ENCODE results near the gene VPS13C.
A peak's percentile ranks its signal among the peaks of the same experiment; 100 is the strongest.

VPS13C gene

DNA sequence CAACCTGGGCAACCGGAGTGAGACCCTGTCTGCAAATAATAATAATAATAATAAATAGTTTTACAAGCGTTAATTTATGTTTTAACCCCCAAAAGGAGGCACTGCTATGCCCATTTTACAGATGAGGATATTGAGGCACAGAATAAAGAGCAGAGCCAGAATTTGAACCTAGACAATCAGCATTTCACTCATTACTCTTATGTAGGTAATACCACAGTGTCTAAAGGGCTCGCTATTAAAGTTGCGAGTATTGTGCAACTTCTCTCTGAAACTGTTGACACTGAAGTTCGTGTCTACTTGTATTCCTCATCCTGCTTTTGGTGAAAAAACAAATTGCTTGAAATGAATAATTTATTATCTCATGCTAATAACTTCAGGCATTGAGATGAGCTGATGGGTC is 9.3 kb upstream of the VPS13C start:
- no peaks in the 10 kb centered on the region for H3K9me3 ChIP-seq (ENCODE audit: low read length)
- H3K4me1 ChIP-seq (ENCODE audit: insufficient read depth, low read length, severe bottlenecking): peaks cover 23% of the 10 kb centered on the region
- no peaks in the 10 kb centered on the region for H3F3A ChIP-seq (ENCODE audit: insufficient read depth, low read length)
- TF ChIP-seq, protein P1, sequence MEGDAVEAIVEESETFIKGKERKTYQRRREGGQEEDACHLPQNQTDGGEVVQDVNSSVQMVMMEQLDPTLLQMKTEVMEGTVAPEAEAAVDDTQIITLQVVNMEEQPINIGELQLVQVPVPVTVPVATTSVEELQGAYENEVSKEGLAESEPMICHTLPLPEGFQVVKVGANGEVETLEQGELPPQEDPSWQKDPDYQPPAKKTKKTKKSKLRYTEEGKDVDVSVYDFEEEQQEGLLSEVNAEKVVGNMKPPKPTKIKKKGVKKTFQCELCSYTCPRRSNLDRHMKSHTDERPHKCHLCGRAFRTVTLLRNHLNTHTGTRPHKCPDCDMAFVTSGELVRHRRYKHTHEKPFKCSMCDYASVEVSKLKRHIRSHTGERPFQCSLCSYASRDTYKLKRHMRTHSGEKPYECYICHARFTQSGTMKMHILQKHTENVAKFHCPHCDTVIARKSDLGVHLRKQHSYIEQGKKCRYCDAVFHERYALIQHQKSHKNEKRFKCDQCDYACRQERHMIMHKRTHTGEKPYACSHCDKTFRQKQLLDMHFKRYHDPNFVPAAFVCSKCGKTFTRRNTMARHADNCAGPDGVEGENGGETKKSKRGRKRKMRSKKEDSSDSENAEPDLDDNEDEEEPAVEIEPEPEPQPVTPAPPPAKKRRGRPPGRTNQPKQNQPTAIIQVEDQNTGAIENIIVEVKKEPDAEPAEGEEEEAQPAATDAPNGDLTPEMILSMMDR (IDR thresholded peaks at IDR 0.05; ENCODE audit: low read length): no peak
- H4K20me1 ChIP-seq (ENCODE audit: insufficient read depth, low read length): no peaks in the 10 kb centered on the region
- H3K9ac ChIP-seq (ENCODE audit: low read length): no peak overlapping the region
- no peaks in the 10 kb centered on the region for H3K79me2 ChIP-seq (ENCODE audit: insufficient read depth, low read length)
- no peak overlapping the region for H3K27ac ChIP-seq (ENCODE audit: low read depth, low read length, poor library complexity, severe bottlenecking)
- no peaks in the 10 kb centered on the region for H3K36me3 ChIP-seq (ENCODE audit: insufficient read depth, low read length)
- H3K4me2 ChIP-seq (ENCODE audit: low read length): no peak overlapping the region
- no peaks in the 10 kb centered on the region for H3K9me2 ChIP-seq (ENCODE audit: low read depth, low read length)
- H2AFZ ChIP-seq (ENCODE audit: low read length): no peak overlapping the region
- no peak overlapping the region for H3K4me3 ChIP-seq (ENCODE audit: low read depth, low read length, poor library complexity, severe bottlenecking)
- no peaks in the 10 kb centered on the region for H3K27me3 ChIP-seq (ENCODE audit: insufficient read depth, low read length)

DNA sequence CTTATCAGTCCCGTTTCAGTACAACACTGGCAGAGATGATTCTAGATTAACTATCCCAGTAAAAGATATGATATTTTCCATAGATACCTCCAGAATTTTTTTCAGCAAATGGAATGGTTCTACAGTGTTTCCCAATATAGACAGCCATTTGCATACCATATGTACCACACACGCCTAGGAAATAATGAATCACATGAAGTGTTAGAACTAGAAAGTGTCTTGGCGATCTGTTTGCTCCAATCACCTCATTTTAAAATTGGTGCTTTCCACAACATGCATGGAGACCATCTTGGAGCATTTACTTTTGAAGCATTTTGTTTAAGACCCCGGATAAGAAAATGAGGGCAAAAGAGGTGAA is 8.5 kb upstream of the VPS13C start:
- Histone ChIP-seq H2AFZ (ENCODE audit: low read length) (no peak overlapping the region), H3K9me3 (ENCODE audit: low read length) (no peaks in the 10 kb centered on the region), H3K4me2 (ENCODE audit: low read length) (peak overlapping the region; percentile 57), H3K9me2 (ENCODE audit: low read depth, low read length) (no peaks in the 10 kb centered on the region), H3K36me3 (ENCODE audit: insufficient read depth, low read length) (no peaks in the 10 kb centered on the region), H3K4me1 (ENCODE audit: insufficient read depth, low read length, severe bottlenecking) (peaks cover 23% of the 10 kb centered on the region), H3K79me2 (ENCODE audit: insufficient read depth, low read length) (no peaks in the 10 kb centered on the region), H3K27me3 (ENCODE audit: insufficient read depth, low read length) (no peaks in the 10 kb centered on the region), H3K27ac (ENCODE audit: low read depth, low read length, poor library complexity, severe bottlenecking) (no peak overlapping the region), H4K20me1 (ENCODE audit: insufficient read depth, low read length) (no peaks in the 10 kb centered on the region), H3K4me3 (ENCODE audit: low read depth, low read length, poor library complexity, severe bottlenecking) (peak overlapping the region; percentile 57), H3K9ac (ENCODE audit: low read length) (no peak overlapping the region; the same call in 1 of the 2 replicates), H3F3A (ENCODE audit: insufficient read depth, low read length) (no peaks in the 10 kb centered on the region)
- TF ChIP-seq EZH2 (IDR thresholded peaks at IDR 0.05; ENCODE audit: borderline replicate concordance, low read length): no peak

DNA sequence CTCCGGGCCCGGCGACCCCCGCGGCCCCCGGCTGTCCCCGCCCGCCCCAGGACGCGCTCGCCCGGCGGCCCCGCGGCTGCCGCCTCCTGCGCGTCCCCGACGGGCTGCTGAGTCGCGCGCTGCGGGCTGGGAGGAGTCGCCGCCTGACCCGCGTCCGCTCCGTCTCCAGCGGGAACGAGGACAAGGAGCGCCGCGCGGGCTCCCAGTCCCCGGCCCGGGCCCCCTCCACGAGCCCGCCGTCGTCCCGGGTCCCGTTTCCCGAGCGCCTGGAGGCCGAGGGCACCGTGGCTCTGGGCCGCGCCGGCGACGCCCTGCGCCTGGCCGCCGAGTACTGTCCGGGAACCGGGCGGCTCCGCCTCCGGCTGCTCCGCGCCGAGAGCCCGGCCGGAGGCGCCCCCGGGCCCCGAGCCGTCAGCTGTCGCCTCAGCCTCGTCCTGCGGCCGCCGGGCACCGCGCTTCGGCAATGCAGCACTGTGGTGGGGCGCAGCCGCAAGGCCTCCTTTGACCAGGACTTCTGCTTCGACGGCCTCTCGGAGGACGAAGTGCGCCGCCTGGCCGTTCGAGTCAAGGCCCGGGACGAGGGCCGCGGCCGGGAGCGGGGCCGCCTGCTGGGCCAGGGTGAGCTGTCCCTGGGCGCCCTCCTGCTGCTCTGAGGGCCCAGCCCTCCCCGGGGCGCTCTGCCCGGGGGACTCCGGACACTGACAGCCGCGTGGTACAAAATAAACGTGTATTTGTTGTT is 8.0 kb upstream of the VPS13C start:
- peak overlapping the region; percentile 57 for H3K4me3 ChIP-seq (ENCODE audit: low read depth, low read length, poor library complexity, severe bottlenecking)
- no peaks in the 10 kb centered on the region for H3F3A ChIP-seq (ENCODE audit: insufficient read depth, low read length)
- no peaks in the 10 kb centered on the region for H3K79me2 ChIP-seq (ENCODE audit: insufficient read depth, low read length)
- H3K27me3 ChIP-seq (ENCODE audit: insufficient read depth, low read length): no peaks in the 10 kb centered on the region
- H3K4me1 ChIP-seq (ENCODE audit: insufficient read depth, low read length, severe bottlenecking): peaks cover 23% of the 10 kb centered on the region
- H3K36me3 ChIP-seq (ENCODE audit: insufficient read depth, low read length): no peaks in the 10 kb centered on the region
- H3K9ac ChIP-seq (ENCODE audit: low read length): no peak overlapping the region; the same call in 1 of the 2 replicates
- no peaks in the 10 kb centered on the region for H3K9me2 ChIP-seq (ENCODE audit: low read depth, low read length)
- no peak overlapping the region for H2AFZ ChIP-seq (ENCODE audit: low read length)
- no peaks in the 10 kb centered on the region for H4K20me1 ChIP-seq (ENCODE audit: insufficient read depth, low read length)
- H3K4me2 ChIP-seq (ENCODE audit: low read length): peak overlapping the region; percentile 57
- no peak overlapping the region for H3K27ac ChIP-seq (ENCODE audit: low read depth, low read length, poor library complexity, severe bottlenecking)
- no peaks in the 10 kb centered on the region for H3K9me3 ChIP-seq (ENCODE audit: low read length)
- TF ChIP-seq, protein P1 (IDR thresholded peaks at IDR 0.05; ENCODE audit: low read length): no peak
- no peak for TF ChIP-seq EZH2 (IDR thresholded peaks at IDR 0.05; ENCODE audit: borderline replicate concordance, low read length)

All from OCI-LY1 (cell line).